ENCODE measurements around the gene TRNAU1AP.

GRCh38 chr1:28507646-28508434 is 45.0 kb upstream of the TRNAU1AP start:
- TF ChIP-seq CTCF (IDR thresholded peaks at IDR 0.05) (no peak), EP300 (IDR thresholded peaks at IDR 0.05; ENCODE audit: low read depth) (no peak), POLR2AphosphoS5 (IDR thresholded peaks at IDR 0.05) (no peak)

All from transverse colon (tissue), 4 donors.